ENCODE measurements around the gene PHTF1. TPM values are rescaled to one million over a fixed set of nuclear protein-coding genes. Genes with fewer than 3 reads are reported as not detected.

Gene PHTF1
- total and polyA plus RNA-seq, 10 of the 15 experiments (the other 5 are each of a cell fraction or from before 2014, with no cell fraction given), result 7.8 to 37.6 (median 24.1) TPM

DNA sequence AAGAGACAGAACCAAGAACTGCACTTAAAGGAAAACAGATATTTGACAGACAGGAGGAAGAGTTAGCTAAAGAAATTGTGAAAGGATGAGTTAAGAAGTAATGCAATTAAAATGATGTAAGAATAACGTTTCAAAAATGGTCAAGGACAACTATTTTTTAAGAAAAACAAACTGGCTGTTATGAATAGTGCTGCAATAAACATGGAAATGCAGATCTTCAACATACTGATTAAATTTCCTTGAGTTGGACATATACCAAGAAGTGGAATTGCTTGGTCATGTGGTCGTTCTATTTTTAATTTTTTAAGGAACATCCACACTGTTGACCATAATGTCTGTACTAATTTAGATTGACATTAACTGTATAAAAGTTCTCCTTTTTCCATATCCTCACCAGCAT, 23.1 kb upstream of the PHTF1 start:
- WGBS (ENCODE audit: insufficient coverage, insufficient replicate concordance, low lambda C conversion rate, missing lambda C conversion rate), result 95% methylated on average over 2 of the region's 2 CpGs
- no peak overlapping the region for H3K4me2 ChIP-seq (ENCODE audit: control insufficient read depth, insufficient read depth)
- no peak overlapping the region for H2AFZ ChIP-seq (ENCODE audit: control insufficient read depth, low read depth, low read length)
- RAD21 ChIA-PET (ENCODE audit: unreplicated experiment), result interaction anchor here (0.8 to 2.1 kb wide), 3 partner anchors 11 to 53 kb away, joined by 3 to 8 read pairs (median 3); no protein-coding TSS in a partner anchor
- H3K79me2 ChIP-seq (ENCODE audit: control insufficient read depth, insufficient read depth, low read length), result peaks cover 64% of the 10 kb centered on the region
- SMC1A ChIA-PET (ENCODE audit: uncharacterized antibody, unreplicated experiment), result interaction anchor here (1.1 to 2.6 kb wide), 8 partner anchors 10 to 80 kb away, joined by 3 to 15 read pairs (median 7); partner anchors contain the start of gene RSBN1
- H3K9me3 ChIP-seq (replicated peaks; ENCODE audit: control insufficient read depth, insufficient read depth, low read length), result no peaks in the 10 kb centered on the region; the same call in 2 of the 3 replicates
- FAIRE-seq, result no peak
- H4K20me1 ChIP-seq (ENCODE audit: control insufficient read depth, insufficient read depth), result no peaks in the 10 kb centered on the region
- H3K9ac ChIP-seq (ENCODE audit: control insufficient read depth, insufficient read depth, low read length), result no peak overlapping the region
- in situ Hi-C loops (cut with MboI), result no loop called here
- H3K27me3 ChIP-seq (replicated peaks in 1 of 2; ENCODE audit: control insufficient read depth in 2 of 2, insufficient read depth in 2 of 2, low read length in 1 of 2), result no peaks in the 10 kb centered on the region
- POLR2A ChIA-PET, result interaction anchor here (1.0 to 1.2 kb wide), 2 partner anchors 22 to 23 kb away, joined by 3 to 7 read pairs; partner anchors contain the start of gene PHTF1
- H3K27ac ChIP-seq (ENCODE audit: control insufficient read depth, insufficient read depth), result no peak overlapping the region
- BruUV-seq (replicated peaks), result no TSS peak
- intact Hi-C loops (cut with micrococcal nuclease; ENCODE audit: unreplicated experiment), result no loop called here
- CTCF ChIA-PET, result interaction anchor here (0.8 to 2.0 kb wide), 3 partner anchors 12 to 23 kb away, joined by 3 to 6 read pairs (median 4); partner anchors contain the start of gene PHTF1
- H3K4me3 ChIP-seq, result no peak overlapping the region
- TF ChIP-seq TCF12 (IDR thresholded peaks at IDR 0.05; ENCODE audit: low read depth, low read length) (no peak), NBN (IDR thresholded peaks at IDR 0.05) (no peak), EP300 (IDR thresholded peaks at IDR 0.05; ENCODE audit: borderline replicate concordance in 1 of 2, control insufficient read depth in 1 of 2, low read depth in 2 of 2, low read length in 2 of 2) (no peak), ZNF207 (IDR thresholded peaks at IDR 0.05; ENCODE audit: borderline replicate concordance) (no peak)
- no peak for ATAC-seq
- H3K36me3 ChIP-seq (ENCODE audit: control insufficient read depth in 2 of 2, insufficient read depth in 2 of 2, low read length in 1 of 2), result 0 out of 4 replicates have a peak, but pooled peaks cover 0 to under 1% of the 10 kb centered on the region in 2 experiments
- H3K4me1 ChIP-seq (ENCODE audit: control insufficient read depth, insufficient read depth, low read length), result peaks cover 36% of the 10 kb centered on the region
- DNase-seq (ENCODE audit: low read depth, low spot score), result no peak

- H3K4me1 ChIP-seq (ENCODE audit: control insufficient read depth, insufficient read depth, low read length), result peaks cover 36% of the 10 kb centered on the region
- ATAC-seq, result peak; percentile 52
- in situ Hi-C loops (cut with MboI), result no loop called here
- H3K27ac ChIP-seq (ENCODE audit: control insufficient read depth, insufficient read depth), result peak overlapping the region; percentile 51; the same call in 1 of the 2 replicates
- no peak for DNase-seq (ENCODE audit: low read depth, low spot score)
- no peaks in the 10 kb centered on the region for H3K27me3 ChIP-seq (replicated peaks in 1 of 2; ENCODE audit: control insufficient read depth in 2 of 2, insufficient read depth in 2 of 2, low read length in 1 of 2)
- H3K36me3 ChIP-seq (ENCODE audit: control insufficient read depth in 2 of 2, insufficient read depth in 2 of 2, low read length in 1 of 2), result peaks cover 0 to 9% of the 10 kb centered on the region in 2 experiments; a peak in 2 of 4 replicates
- peak; percentile 62 for FAIRE-seq
- ChIA-PET CTCF (interaction anchor here (0.6 to 2.0 kb wide), 10 partner anchors 9 to 33 kb away, joined by 3 to 6 read pairs (median 4); partner anchors contain the start of gene RSBN1), SMC1A (ENCODE audit: uncharacterized antibody, unreplicated experiment) (interaction anchor here (0.7 to 2.6 kb wide), 12 partner anchors 10 to 82 kb away, joined by 3 to 15 read pairs (median 5); partner anchors contain the start of genes PHTF1 and RSBN1), RAD21 (ENCODE audit: unreplicated experiment) (interaction anchor here (0.8 to 2.1 kb wide), 7 partner anchors 11 to 55 kb away, joined by 3 to 20 read pairs (median 5); partner anchors contain the start of gene PHTF1), POLR2A (interaction anchor here (0.7 to 2.8 kb wide), 5 partner anchors 10 to 27 kb away, joined by 3 to 20 read pairs (median 4); partner anchors contain the start of gene PHTF1)
- H3K9ac ChIP-seq (ENCODE audit: control insufficient read depth, insufficient read depth, low read length), result no peak overlapping the region
- H3K4me3 ChIP-seq, result peak overlapping the region; percentile 28; the same call in 1 of the 2 replicates
- peak overlapping the region; percentile 74 for H3K4me2 ChIP-seq (ENCODE audit: control insufficient read depth, insufficient read depth)
- H3K9me3 ChIP-seq (replicated peaks; ENCODE audit: control insufficient read depth, insufficient read depth, low read length), result no peaks in the 10 kb centered on the region
- no peaks in the 10 kb centered on the region for H4K20me1 ChIP-seq (ENCODE audit: control insufficient read depth, insufficient read depth)
- BruUV-seq (replicated peaks), result no TSS peak
- WGBS (ENCODE audit: insufficient coverage, insufficient replicate concordance, low lambda C conversion rate, missing lambda C conversion rate), result 23% methylated on average over 5 of the region's 5 CpGs
- intact Hi-C loops (cut with micrococcal nuclease; ENCODE audit: unreplicated experiment), result no loop called here
- no peak overlapping the region for H2AFZ ChIP-seq (ENCODE audit: control insufficient read depth, low read depth, low read length)
- peaks cover 56% of the 10 kb centered on the region for H3K79me2 ChIP-seq (ENCODE audit: control insufficient read depth, insufficient read depth, low read length)
- no peak for TF ChIP-seq ZBTB33 (IDR thresholded peaks at IDR 0.05)
- no peak for TF ChIP-seq SREBF1 (IDR thresholded peaks at IDR 0.05; ENCODE audit: low read length)
- no peak for TF ChIP-seq PKNOX1 (IDR thresholded peaks at IDR 0.05)
- TF ChIP-seq IRF5 (IDR thresholded peaks at IDR 0.05; ENCODE audit: borderline replicate concordance), result no peak
- peak; percentile 39; the same call in 1 of the 2 replicates for TF ChIP-seq IKZF1 (conservative IDR thresholded peaks at IDR 0.05)
- TF ChIP-seq CBFB (IDR thresholded peaks at IDR 0.05; ENCODE audit: low read depth), result peak; percentile 26; the same call in 1 of the 2 replicates
Measured at GRCh38 chr1:113780374-113781146, 21.3 kb upstream of the PHTF1 start.
